Measurements from ENCODE around the gene KRTAP10-1.
"Not testable (repeated sequence)": the region's sequence is repeated elsewhere in the genome, so short reads cannot be mapped to it uniquely, and the experiment has no call there.

KRTAP10-1 gene

GRCh38 chr21:44575307-44576024 is 35.5 kb upstream of the KRTAP10-1 start:
- no peak for TF ChIP-seq GATA2 (IDR thresholded peaks at IDR 0.05; ENCODE audit: low read depth, low read length)
- TF ChIP-seq GATA3 (IDR thresholded peaks at IDR 0.05; ENCODE audit: low read depth, low read length) = no peak

GRCh38 chr21:44574457-44575306 is 34.7 kb upstream of the KRTAP10-1 start:
- TF ChIP-seq GATA3 (IDR thresholded peaks at IDR 0.05; ENCODE audit: low read depth, low read length) (no peak), GATA2 (IDR thresholded peaks at IDR 0.05; ENCODE audit: low read depth, low read length) (no peak)

DNA sequence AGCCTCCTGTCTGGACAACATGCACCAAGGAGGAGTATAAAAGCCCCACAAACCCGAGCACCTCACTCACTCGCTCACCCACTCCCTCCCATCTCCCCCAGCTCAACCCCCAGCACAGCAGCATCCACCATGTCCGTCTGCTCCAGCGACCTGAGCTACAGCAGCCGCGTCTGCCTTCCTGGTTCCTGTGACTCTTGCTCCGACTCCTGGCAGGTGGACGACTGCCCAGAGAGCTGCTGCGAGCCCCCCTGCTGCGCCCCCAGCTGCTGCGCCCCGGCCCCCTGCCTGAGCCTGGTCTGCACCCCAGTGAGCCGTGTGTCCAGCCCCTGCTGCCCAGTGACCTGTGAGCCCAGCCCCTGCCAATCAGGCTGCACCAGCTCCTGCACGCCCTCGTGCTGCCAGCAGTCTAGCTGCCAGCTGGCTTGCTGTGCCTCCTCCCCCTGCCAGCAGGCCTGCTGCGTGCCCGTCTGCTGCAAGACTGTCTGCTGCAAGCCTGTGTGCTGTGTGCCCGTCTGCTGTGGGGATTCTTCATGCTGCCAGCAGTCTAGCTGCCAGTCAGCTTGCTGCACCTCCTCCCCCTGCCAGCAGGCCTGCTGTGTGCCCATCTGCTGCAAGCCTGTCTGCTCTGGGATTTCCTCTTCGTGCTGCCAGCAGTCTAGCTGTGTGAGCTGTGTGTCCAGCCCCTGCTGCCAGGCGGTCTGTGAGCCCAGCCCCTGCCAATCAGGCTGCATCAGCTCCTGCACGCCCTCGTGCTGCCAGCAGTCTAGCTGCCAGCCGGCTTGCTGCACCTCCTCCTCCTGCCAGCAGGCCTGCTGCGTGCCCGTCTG is 33.8 kb upstream of the KRTAP10-1 start, which contains the start of gene KRTAP10-4:
Gene KRTAP10-4 (plus strand): TSS at position 100 of the 827 bp plus-strand sequence. CDS start 30 bp downstream, at position 130.
- TF ChIP-seq GATA3, GATA2 (IDR thresholded peaks at IDR 0.05; ENCODE audit: low read depth, low read length): not testable (repeated sequence)

- TF ChIP-seq GATA2 (IDR thresholded peaks at IDR 0.05; ENCODE audit: low read depth, low read length) (no peak), GATA3 (IDR thresholded peaks at IDR 0.05; ENCODE audit: low read depth, low read length) (no peak)
These were observed 33.1 kb upstream of the KRTAP10-1 start for GRCh38 chr21:44572959-44573583.

DNA sequence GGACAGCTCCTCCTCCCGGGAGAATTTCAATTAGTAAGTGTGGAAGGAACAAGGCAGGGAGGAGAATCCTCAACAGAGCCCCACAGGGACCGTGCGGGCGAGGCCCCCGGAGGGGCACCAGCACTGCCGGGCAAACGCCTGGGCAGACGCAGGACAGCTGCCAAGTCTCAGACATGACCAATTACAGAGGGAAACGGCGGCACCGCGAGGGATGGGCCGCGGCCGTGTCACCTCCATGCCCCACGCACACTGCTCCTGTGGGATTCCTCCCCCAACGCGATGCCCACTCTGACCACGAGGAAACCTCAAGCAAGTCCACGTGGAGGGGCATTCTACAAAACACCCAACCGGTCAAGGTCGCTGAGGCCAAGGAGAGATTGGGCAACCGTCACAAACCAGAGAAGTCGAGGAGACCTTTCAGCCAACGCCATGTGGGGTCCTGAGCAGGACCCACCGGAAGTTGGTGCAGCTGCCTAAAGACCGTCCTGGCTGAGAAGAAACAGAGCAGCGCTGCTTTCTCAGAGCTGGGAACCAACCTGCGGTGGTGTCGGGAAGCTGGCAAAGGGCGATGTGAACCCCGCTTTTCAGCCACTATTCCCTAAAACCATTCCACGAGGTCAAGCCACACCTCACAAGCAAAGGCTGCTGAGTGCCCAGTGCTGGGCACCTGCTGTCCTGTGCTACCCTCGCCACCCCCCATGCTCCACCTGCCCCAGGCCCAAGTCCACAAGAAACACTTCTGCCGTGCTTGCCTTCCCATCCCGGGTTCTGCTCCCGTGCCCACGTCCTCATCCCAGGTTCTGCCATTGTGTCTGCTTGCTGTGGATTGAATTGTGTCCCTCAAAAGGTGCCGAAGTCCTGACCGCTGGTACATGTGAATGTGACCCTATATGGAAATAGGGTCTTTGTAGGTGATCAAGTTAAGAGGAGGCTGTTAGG is 32.1 kb upstream of the KRTAP10-1 start:
- TF ChIP-seq GATA2 (IDR thresholded peaks at IDR 0.05; ENCODE audit: low read depth, low read length) (no peak), GATA3 (IDR thresholded peaks at IDR 0.05; ENCODE audit: low read depth, low read length) (no peak)

- TF ChIP-seq GATA2 (IDR thresholded peaks at IDR 0.05; ENCODE audit: low read depth, low read length) = no peak
- TF ChIP-seq GATA3 (IDR thresholded peaks at IDR 0.05; ENCODE audit: low read depth, low read length) = no peak
These were observed 31.3 kb upstream of the KRTAP10-1 start for GRCh38 chr21:44571296-44571695.

- TF ChIP-seq GATA3 (IDR thresholded peaks at IDR 0.05; ENCODE audit: low read depth, low read length) (no peak), GATA2 (IDR thresholded peaks at IDR 0.05; ENCODE audit: low read depth, low read length) (no peak)
These were observed 30.0 kb upstream of the KRTAP10-1 start for GRCh38 chr21:44569861-44570517.

DNA sequence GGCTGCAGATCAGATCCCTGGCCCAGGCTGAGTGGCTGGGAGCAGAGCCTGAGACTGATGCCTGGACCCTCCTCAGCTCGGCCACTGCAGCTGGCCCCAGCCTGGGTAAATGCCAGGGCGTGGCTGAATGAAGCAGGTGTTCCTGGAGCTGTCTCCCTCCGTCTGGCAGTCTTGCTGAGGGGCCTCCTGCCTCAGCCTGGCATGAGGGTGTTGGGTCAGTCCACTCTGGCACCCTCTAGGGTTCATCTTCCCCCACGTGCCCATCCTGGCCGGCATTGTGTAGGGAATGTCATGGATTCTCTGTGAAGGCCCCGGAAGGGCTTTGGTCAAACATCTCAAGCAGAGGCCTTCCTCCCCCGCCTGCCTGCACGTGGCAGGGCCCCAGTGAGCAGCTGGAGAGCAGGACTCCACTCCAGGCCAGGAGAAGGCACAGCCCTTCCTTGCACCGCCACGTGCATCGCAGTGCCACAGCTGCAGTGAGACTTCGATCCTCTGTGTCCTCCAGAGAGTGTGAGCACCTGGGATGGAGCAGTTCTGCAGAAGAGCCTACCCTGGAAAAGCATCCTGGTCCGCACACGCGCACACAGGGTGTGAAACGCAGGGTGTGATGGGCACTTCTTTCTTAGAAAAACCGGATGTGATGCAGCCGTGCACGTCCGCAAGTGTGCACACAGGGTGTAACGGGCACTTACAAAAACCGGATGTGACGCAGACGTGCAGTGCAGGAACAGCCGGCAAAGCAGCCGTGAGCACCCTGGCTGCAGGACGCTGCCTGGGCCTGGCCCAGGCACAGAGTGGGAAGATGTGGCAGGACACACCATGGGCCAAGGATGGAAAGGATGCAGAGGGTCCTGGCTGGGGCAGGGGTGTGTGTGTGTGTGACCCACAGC is 28.9 kb upstream of the KRTAP10-1 start:
- no peak for TF ChIP-seq GATA3 (IDR thresholded peaks at IDR 0.05; ENCODE audit: low read depth, low read length)
- no peak for TF ChIP-seq GATA2 (IDR thresholded peaks at IDR 0.05; ENCODE audit: low read depth, low read length)

GRCh38 chr21:44568261-44568660 is 28.3 kb upstream of the KRTAP10-1 start:
- TF ChIP-seq GATA2 (IDR thresholded peaks at IDR 0.05; ENCODE audit: low read depth, low read length) = no peak
- no peak for TF ChIP-seq GATA3 (IDR thresholded peaks at IDR 0.05; ENCODE audit: low read depth, low read length)

- TF ChIP-seq GATA3 (IDR thresholded peaks at IDR 0.05; ENCODE audit: low read depth, low read length) (no peak), GATA2 (IDR thresholded peaks at IDR 0.05; ENCODE audit: low read depth, low read length) (no peak)
These were observed 27.6 kb upstream of the KRTAP10-1 start for GRCh38 chr21:44567481-44568171.

GRCh38 chr21:44566403-44566802 is 26.4 kb upstream of the KRTAP10-1 start:
- no peak for TF ChIP-seq GATA2 (IDR thresholded peaks at IDR 0.05; ENCODE audit: low read depth, low read length)
- no peak for TF ChIP-seq GATA3 (IDR thresholded peaks at IDR 0.05; ENCODE audit: low read depth, low read length)
